K562 (cell line): ENCODE measurements around the gene PTPRE. TPM values are rescaled to one million over a fixed set of nuclear protein-coding genes. Genes with fewer than 3 reads are reported as not detected.

ENCODE experiments used
- ATAC-seq: fragments of 200-7000 bp; cut with Tn5 transposase; 3 replicates; pipeline ENCODE4 v1.9.1; 2020; ENCODE audit warnings: moderate library complexity
- BruUV-seq: library from RNA; stranded (reverse); fragments of 400-500 nt; replicated peaks from 2 replicates; lab custom pipeline; 2021; lab: Mats Ljungman, UMichigan
- CTCF ChIA-PET: fragments of 300-600 bp; formaldehyde crosslinking; extraction: SDS; loops from one replicate; lab custom pipeline; 2021; ENCODE audit warnings: low intra/inter-chr PET ratio; lab: Yijun Ruan, JAX
- POLR2A ChIA-PET: fragments of 300-600, 350-650 bp; sonication (Branson Sonifier 250); formaldehyde crosslinking; extraction: SDS; loops from one replicate; lab custom pipeline; 2021; ENCODE audit warnings: antibody characterized with exemption, inconsistent platforms; lab: Yijun Ruan, JAX
- DNase-seq, 4 experiments: peaks; one replicate each; pipeline versions ENCODE4 v3.0.0 to v3.0.0-alpha.2; 2011 to 2018; ENCODE audit warnings: low spot score in 3 of 4, mixed read lengths in 3 of 4; ENCODE audit errors: extremely low read depth in 1 of 4
- FAIRE-seq: peaks from 2 replicates; lab custom pipeline; 2011; peaks lifted over from hg19 to GRCh38; lab: Jason Lieb, UNC
- H2AFZ ChIP-seq: 2 replicates; pipeline ENCODE4 v1.6.0; 2011; ENCODE audit warnings: low read depth, low read length, control low read depth, inconsistent platforms
- H3K27ac ChIP-seq: fragments of 200-600 bp; 3 replicates; pipeline ENCODE4 v1.8.0; 2011; ENCODE audit warnings: low read depth, mild to moderate bottlenecking, control low read depth, inconsistent platforms, low read length, moderate library complexity, mixed read lengths; ENCODE audit errors: extremely low read depth
- H3K27me3 ChIP-seq, 2 experiments: fragments of 300-600 bp in 1 of 2; 2 replicates in 1 of 2; 3 replicates in 1 of 2; pipeline versions ENCODE4 v1.6.0 to v1.8.0; 2011; ENCODE audit warnings: inconsistent platforms in 2 of 2, low read length in 2 of 2, mild to moderate bottlenecking in 1 of 2, mixed read lengths in 1 of 2, moderate library complexity in 1 of 2; ENCODE audit not compliant: control insufficient read depth in 2 of 2, insufficient read depth in 2 of 2
- H3K36me3 ChIP-seq: fragments of 300-600 bp; 3 replicates; pipeline ENCODE4 v1.8.0; 2011; ENCODE audit warnings: mild to moderate bottlenecking, low read length, inconsistent platforms; ENCODE audit not compliant: control insufficient read depth, insufficient read depth
- H3K4me1 ChIP-seq, 2 experiments: fragments of 200-600 bp in 1 of 2; replicated peaks in 1 of 2; 2 replicates in 1 of 2; 3 replicates in 1 of 2; pipeline versions ENCODE4 v1.5.1 to v1.8.0; 2011; ENCODE audit warnings: inconsistent platforms in 2 of 2, low read length in 2 of 2, mild to moderate bottlenecking in 1 of 2, mixed read lengths in 1 of 2, moderate library complexity in 1 of 2; ENCODE audit not compliant: control insufficient read depth in 2 of 2, insufficient read depth in 2 of 2
- H3K4me2 ChIP-seq: 2 replicates; pipeline ENCODE4 v1.6.1; 2011; ENCODE audit warnings: low read length, control low read depth, inconsistent platforms, mixed read lengths; ENCODE audit not compliant: insufficient read depth
- H3K4me3 ChIP-seq: fragments of 200-600 bp; sonication (generic), shearing (Covaris generic); 2 replicates; pipeline ENCODE4 v1.5.1; 2016; ENCODE audit warnings: control low read depth, inconsistent platforms
- H3K79me2 ChIP-seq: fragments of 200-600 bp; 3 replicates; pipeline ENCODE4 v1.8.0; 2011; ENCODE audit warnings: low read length, inconsistent platforms; ENCODE audit not compliant: control insufficient read depth, insufficient read depth
- H3K9ac ChIP-seq, 2 experiments: 2 replicates each; pipeline versions ENCODE4 v1.6.0 to v1.6.1; 2011; ENCODE audit warnings: low read depth in 2 of 2, low read length in 2 of 2, control low read depth in 1 of 2, inconsistent platforms in 1 of 2, mild to moderate bottlenecking in 1 of 2, mixed read lengths in 1 of 2; ENCODE audit not compliant: insufficient read depth in 1 of 2
- H3K9me1 ChIP-seq: one replicate; pipeline ENCODE4 v1.6.0; 2011; ENCODE audit warnings: inconsistent platforms, mild to moderate bottlenecking, low read length, moderate library complexity; ENCODE audit not compliant: control insufficient read depth, insufficient read depth
- H3K9me3 ChIP-seq: replicated peaks from 2 replicates; pipeline ENCODE4 v1.5.1; 2011; ENCODE audit warnings: low read depth, low read length, inconsistent platforms; ENCODE audit not compliant: control insufficient read depth, insufficient read depth
- H4K20me1 ChIP-seq: replicated peaks from 2 replicates; pipeline ENCODE4 v1.6.1; 2011; ENCODE audit warnings: low read length, inconsistent platforms, mixed read lengths; ENCODE audit not compliant: control insufficient read depth, insufficient read depth
- BRF2 ChIP-seq: IDR thresholded peaks from 3 replicates; pipeline ENCODE4 v1.6.1; 2011; ENCODE audit warnings: borderline replicate concordance, mild to moderate bottlenecking; ENCODE audit not compliant: insufficient read length, insufficient read depth
- CHCHD3 ChIP-seq: fragments of 250-450 bp; sonication (Bioruptor Pico); IDR thresholded peaks from 2 replicates; pipeline ENCODE4 v2.1.2; 2022; ENCODE audit warnings: mild to moderate bottlenecking
- FOXM1 ChIP-seq, 2 experiments: fragments of 450-650 bp in 1 of 2; sonication (generic) in 1 of 2; formaldehyde crosslinking in 1 of 2; IDR thresholded peaks; 2 replicates each; pipeline versions ENCODE4 v1.6.1 to v1.9.0; 2017 to 2022; ENCODE audit warnings: low read depth in 2 of 2, mild to moderate bottlenecking in 2 of 2, missing genetic modification reagents in 1 of 2, moderate library complexity in 1 of 2
- GATAD2A ChIP-seq: fragments of 450-650 bp; IDR thresholded peaks from 2 replicates; pipeline ENCODE4 v1.6.1; 2017
- SIN3B ChIP-seq: fragments of 450-650 bp; IDR thresholded peaks from 2 replicates; pipeline ENCODE4 v1.6.1; 2017; ENCODE audit warnings: low read depth, mild to moderate bottlenecking, moderate library complexity
- TAF1 ChIP-seq: IDR thresholded peaks from 2 replicates; pipeline ENCODE4 v1.6.1; 2011; ENCODE audit warnings: mild to moderate bottlenecking, low read length, moderate library complexity; ENCODE audit not compliant: insufficient read depth, control insufficient read depth, severe bottlenecking; ENCODE audit errors: extremely low read depth
- ZNF165 ChIP-seq: fragments of 250-450 bp; sonication (Bioruptor Pico); IDR thresholded peaks from 2 replicates; pipeline ENCODE4 v1.4.0; 2020; ENCODE audit warnings: borderline replicate concordance
- ZNF589 ChIP-seq: fragments of 200-800 bp; sonication (Bioruptor generic); IDR thresholded peaks from 2 replicates; pipeline ENCODE4 v1.6.1; 2016; ENCODE audit warnings: low read depth, missing genetic modification characterization, missing compliant biosample characterization
- WGBS: fragments of 100-300 bp; shearing (Covaris generic); methylation state at CpG from one replicate; pipeline ENCODE4 v1.1.6; 2016; ENCODE audit warnings: low coverage, mixed read lengths; ENCODE audit not compliant: insufficient coverage; ENCODE audit errors: missing lambda C conversion rate; 5-methylcytosine and 5-hydroxymethylcytosine counted together
- in situ Hi-C: fragments of 300-500 bp; cut with MboI; formaldehyde crosslinking; loops from 4 replicates; pipeline ENCODE4 v1.15.0; 2018; ENCODE audit warnings: inconsistent platforms, mixed read lengths
- intact Hi-C: fragments of 100-400 bp; cut with micrococcal nuclease; formaldehyde crosslinking; loops from 2 replicates; pipeline ENCODE4 v1.14.2; 2022
- polyA plus RNA-seq, 8 experiments: library from polyadenylated mRNA; depleted of rRNA in 4 of 8; stranded (reverse) in 5 of 8; unstranded in 3 of 8; fragments of >200 nt; fragmentation: Nextera tagmentation in 2 of 8; fragmentation: Illumina TruSeq in 1 of 8; extraction: Ambion mirVana in 2 of 8; extraction: Trizol in 1 of 8; gene quantifications; 2 replicates each; pipeline versions ENCODE4 v1.2.1 to v1.2.3, GENCODE V29; 2011 to 2014; ENCODE audit warnings: inconsistent platforms in 1 of 8, missing spikeins in 1 of 8
- total RNA-seq, 7 experiments: library from RNA; depleted of rRNA in 6 of 7; stranded (reverse); fragments of >200 nt in 6 of 7; fragmentation: Illumina TruSeq in 2 of 7; extraction: Trizol in 2 of 7; gene quantifications; 2 replicates each; pipeline versions ENCODE4 v1.2.1 to v1.2.3, GENCODE V29; 2011 to 2021; ENCODE audit warnings: low replicate concordance in 1 of 7
- TF ChIP-seq, protein P1 (sequence below): sonication (generic); formaldehyde crosslinking; IDR thresholded peaks from 2 replicates; pipeline ENCODE4 v1.8.1; 2023; ENCODE audit warnings: mild to moderate bottlenecking, missing genetic modification reagents

Gene PTPRE
- total and polyA plus RNA-seq, 9 of the 15 experiments (the other 6 are each of a cell fraction or from before 2014, with no cell fraction given): 0.01 to 0.13 (median 0.04) TPM; not detected in 4

GRCh38 chr10:127953876-127954275, 47.0 kb downstream of the PTPRE start:
- no peak for FAIRE-seq
- H3K27me3 ChIP-seq: no peaks in the 10 kb centered on the region
- H3K4me2 ChIP-seq: no peak overlapping the region
- no peak overlapping the region for H3K27ac ChIP-seq
- H4K20me1 ChIP-seq: no peaks in the 10 kb centered on the region
- H3K36me3 ChIP-seq: no peaks in the 10 kb centered on the region
- no peak overlapping the region for H2AFZ ChIP-seq
- no peak for DNase-seq
- intact Hi-C loops: no loop called here
- CTCF ChIA-PET: no interaction called here
- H3K4me3 ChIP-seq: no peak overlapping the region
- TF ChIP-seq CHCHD3 (CRISPR knock-in tag) (no peak), ZNF589 (CRISPR knock-in tag) (no peak)
- TF ChIP-seq, protein P1, sequence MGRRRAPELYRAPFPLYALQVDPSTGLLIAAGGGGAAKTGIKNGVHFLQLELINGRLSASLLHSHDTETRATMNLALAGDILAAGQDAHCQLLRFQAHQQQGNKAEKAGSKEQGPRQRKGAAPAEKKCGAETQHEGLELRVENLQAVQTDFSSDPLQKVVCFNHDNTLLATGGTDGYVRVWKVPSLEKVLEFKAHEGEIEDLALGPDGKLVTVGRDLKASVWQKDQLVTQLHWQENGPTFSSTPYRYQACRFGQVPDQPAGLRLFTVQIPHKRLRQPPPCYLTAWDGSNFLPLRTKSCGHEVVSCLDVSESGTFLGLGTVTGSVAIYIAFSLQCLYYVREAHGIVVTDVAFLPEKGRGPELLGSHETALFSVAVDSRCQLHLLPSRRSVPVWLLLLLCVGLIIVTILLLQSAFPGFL (CRISPR knock-in tag): no peak
- TF ChIP-seq, all 486 proteins: peak for 0
- ATAC-seq: no peak
- in situ Hi-C loops: no loop called here
- H3K79me2 ChIP-seq: no peaks in the 10 kb centered on the region
- BruUV-seq: no TSS peak
- no peaks in the 10 kb centered on the region for H3K9me3 ChIP-seq
- no peaks in the 10 kb centered on the region for H3K9me1 ChIP-seq
- no peak overlapping the region for H3K9ac ChIP-seq
- H3K4me1 ChIP-seq: no peaks in the 10 kb centered on the region
- WGBS: 0% methylated on average over 1 of the region's 1 CpG
- POLR2A ChIA-PET: no interaction called here

GRCh38 chr10:127959428-127959827, 52.5 kb downstream of the PTPRE start:
- H3K4me2 ChIP-seq: no peak overlapping the region
- H3K4me3 ChIP-seq: no peak overlapping the region
- no peaks in the 10 kb centered on the region for H4K20me1 ChIP-seq
- FAIRE-seq: no peak
- H3K9ac ChIP-seq: no peak overlapping the region
- no TSS peak for BruUV-seq
- no peaks in the 10 kb centered on the region for H3K36me3 ChIP-seq
- no peak for TF ChIP-seq FOXM1 (IDR thresholded peaks at IDR 0.05; ENCODE audit: low read depth)
- no peak for TF ChIP-seq FOXM1 (CRISPR knock-in tag; IDR thresholded peaks at IDR 0.05; ENCODE audit: low read depth)
- no peak for TF ChIP-seq ZNF165 (CRISPR knock-in tag)
- TF ChIP-seq GATAD2A: no peak
- no peak for TF ChIP-seq SIN3B
- TF ChIP-seq TAF1: no peak
- no peak for TF ChIP-seq BRF2
- CTCF ChIA-PET: no interaction called here
- WGBS: 0% methylated on average over 1 of the region's 1 CpG
- in situ Hi-C loops (no loop called here), intact Hi-C loops (no loop called here)
- no peak for DNase-seq
- POLR2A ChIA-PET: no interaction called here
- no peaks in the 10 kb centered on the region for H3K9me1 ChIP-seq
- no peaks in the 10 kb centered on the region for H3K79me2 ChIP-seq
- no peak overlapping the region for H2AFZ ChIP-seq
- no peaks in the 10 kb centered on the region; a peak in 1 of 5 replicates for H3K27me3 ChIP-seq
- no peak overlapping the region for H3K27ac ChIP-seq
- ATAC-seq: no peak
- H3K4me1 ChIP-seq: no peaks in the 10 kb centered on the region
- H3K9me3 ChIP-seq: no peaks in the 10 kb centered on the region
